HFFc6 (cell line): ENCODE measurements around the gene FAM20B. TPM values are rescaled to one million over a fixed set of nuclear protein-coding genes. Genes with fewer than 3 reads are reported as not detected.
A peak's percentile ranks its signal among the peaks of the same experiment; 100 is the strongest.

ENCODE experiments used
- DNase-seq: peaks from one replicate; pipeline ENCODE4 v3.0.0-alpha.2; 2018
- H3K27ac Mint-ChIP-seq: 2 replicates; pipeline ENCODE4 v1.8.0; 2020; ENCODE audit warnings: mild to moderate bottlenecking, mixed read lengths
- H3K27me3 Mint-ChIP-seq: 2 replicates; pipeline ENCODE4 v1.8.0; 2021; ENCODE audit warnings: mild to moderate bottlenecking, moderate library complexity, mixed read lengths; ENCODE audit not compliant: insufficient read depth
- H3K36me3 Mint-ChIP-seq: 2 replicates; pipeline ENCODE4 v1.8.0; 2021; ENCODE audit warnings: low read depth, mixed read lengths
- H3K4me1 Mint-ChIP-seq: 2 replicates; pipeline ENCODE4 v1.8.0; 2020; ENCODE audit warnings: low read depth, mixed read lengths
- H3K4me3 Mint-ChIP-seq: 2 replicates; pipeline ENCODE4 v1.8.0; 2020; ENCODE audit warnings: mild to moderate bottlenecking, moderate library complexity, mixed read lengths
- H3K9me3 Mint-ChIP-seq: 2 replicates; pipeline ENCODE4 v1.8.0; 2020; ENCODE audit warnings: mild to moderate bottlenecking, mixed read lengths
- CTCF ChIP-seq: fragments of 200-600 bp; sonication (generic); IDR thresholded peaks from 2 replicates; pipeline ENCODE4 v1.5.0; 2021; ENCODE audit warnings: antibody characterized with exemption, mild to moderate bottlenecking
- total RNA-seq, 6 experiments: library from RNA; stranded (reverse); fragmentation: NEBNext Ultra II Directional; extraction: Animal tissue kit (Norgen Biotek cat#: 25700); gene quantifications; 2 replicates in 1 of 6; 3 replicates in 5 of 6; pipeline ENCODE4 v1.2.3, GENCODE V29; 2021

Gene FAM20B
- total RNA-seq, 6 experiments from 2014 or later: 58.4 to 65.7 (median 61.5) TPM

- H3K4me3 Mint-ChIP-seq: peak overlapping the region; percentile 98
- H3K4me1 Mint-ChIP-seq: peaks cover 25% of the 10 kb centered on the region
- DNase-seq: no peak
- peak overlapping the region; percentile 44 for H3K27ac Mint-ChIP-seq
- H3K9me3 Mint-ChIP-seq: no peaks in the 10 kb centered on the region
- H3K36me3 Mint-ChIP-seq: peaks cover 4% of the 10 kb centered on the region; the same call in 1 of the 2 replicates
- H3K27me3 Mint-ChIP-seq: peaks cover 6% of the 10 kb centered on the region; the same call in 1 of the 2 replicates
- no peak for TF ChIP-seq CTCF
Observed at GRCh38 chr1:179083533-179083932, 57.8 kb downstream of the FAM20B start.

GRCh38 chr1:179087665-179088064 lies 62.0 kb downstream of the FAM20B start:
- TF ChIP-seq CTCF: no peak
- H3K4me3 Mint-ChIP-seq: no peak overlapping the region
- peaks cover 6% of the 10 kb centered on the region for H3K4me1 Mint-ChIP-seq
- DNase-seq: no peak
- peak overlapping the region; percentile 16; the same call in 1 of the 2 replicates for H3K27ac Mint-ChIP-seq
- H3K9me3 Mint-ChIP-seq: no peaks in the 10 kb centered on the region
- peaks cover 2% of the 10 kb centered on the region for H3K27me3 Mint-ChIP-seq
- peaks cover 19% of the 10 kb centered on the region for H3K36me3 Mint-ChIP-seq

- DNase-seq: no peak
- TF ChIP-seq CTCF: no peak
- H3K4me3 Mint-ChIP-seq: no peak overlapping the region
- peaks cover 12% of the 10 kb centered on the region for H3K4me1 Mint-ChIP-seq
- no peaks in the 10 kb centered on the region for H3K9me3 Mint-ChIP-seq
- peak overlapping the region; percentile 66 for H3K27ac Mint-ChIP-seq
- H3K27me3 Mint-ChIP-seq: peaks cover 6% of the 10 kb centered on the region
- peaks cover 30% of the 10 kb centered on the region for H3K36me3 Mint-ChIP-seq
Observed at GRCh38 chr1:179089827-179090482, 64.3 kb downstream of the FAM20B start.

GRCh38 chr1:179090522-179090921 lies 64.8 kb downstream of the FAM20B start:
- Mint-ChIP-seq H3K27ac (peak overlapping the region; percentile 66), H3K9me3 (no peaks in the 10 kb centered on the region), H3K27me3 (peaks cover 7% of the 10 kb centered on the region), H3K4me3 (no peak overlapping the region), H3K4me1 (peaks cover 14% of the 10 kb centered on the region), H3K36me3 (peaks cover 32% of the 10 kb centered on the region)
- no peak for DNase-seq
- TF ChIP-seq CTCF: peak; percentile 34

- Mint-ChIP-seq H3K27ac (peak overlapping the region; percentile 66), H3K27me3 (peaks cover 8% of the 10 kb centered on the region), H3K4me1 (peaks cover 18% of the 10 kb centered on the region), H3K9me3 (no peaks in the 10 kb centered on the region), H3K4me3 (peak overlapping the region; percentile 26; the same call in 1 of the 2 replicates), H3K36me3 (peaks cover 36% of the 10 kb centered on the region)
- no peak for TF ChIP-seq CTCF
- DNase-seq: no peak
Observed at GRCh38 chr1:179090923-179091322, 65.2 kb downstream of the FAM20B start.
